DND-41 (cell line): ENCODE data around the gene GZF1.

ENCODE experiments used
- CTCF ChIP-seq: IDR thresholded peaks from 2 replicates; pipeline ENCODE4 v1.5.1; 2012; ENCODE audit warnings: borderline replicate concordance, low read length, moderate library complexity, mild to moderate bottlenecking; ENCODE audit not compliant: poor library complexity, severe bottlenecking; ENCODE audit errors: extremely low read depth
- EZH2 ChIP-seq: IDR thresholded peaks from 3 replicates; pipeline ENCODE4 v1.6.1; 2012; ENCODE audit warnings: borderline replicate concordance, low read depth, mild to moderate bottlenecking, moderate library complexity, low read length, inconsistent platforms; ENCODE audit not compliant: severe bottlenecking

GRCh38 chr20:23374441-23374840 lies 12.5 kb downstream of the GZF1 start:
- TF ChIP-seq EZH2, result no peak
- TF ChIP-seq CTCF, result no peak
